Measurements from ENCODE around the gene NUDT17. TPM values are rescaled to one million over a fixed set of nuclear protein-coding genes. Genes with fewer than 3 reads are reported as not detected.
A peak's percentile ranks its signal among the peaks of the same experiment; 100 is the strongest.

NUDT17 gene
- total RNA-seq, 2 donors from 2014 or later, result 2.6 to 3.9 TPM

- peak overlapping the region; percentile 76 to 94 for H3K27ac Mint-ChIP-seq
- peak; percentile 80 to 87 for ATAC-seq
- peak in 1 of 2 donors; percentile 52 for DNase-seq (ENCODE audit: low spot score in 2 of 2)
- no peaks in the 10 kb centered on the region for H3K36me3 Mint-ChIP-seq
- H3K9me3 Mint-ChIP-seq, result no peaks in the 10 kb centered on the region
Observed at GRCh38 chr1:145871994-145872924, 26.8 kb downstream of the NUDT17 start.

GRCh38 chr1:145874646-145875045 is 29.2 kb downstream of the NUDT17 start:
- DNase-seq (ENCODE audit: low spot score in 2 of 2) (no peak), ATAC-seq (no peak)
- H3K36me3 Mint-ChIP-seq, result no peaks in the 10 kb centered on the region
- no peaks in the 10 kb centered on the region for H3K9me3 Mint-ChIP-seq
- H3K27ac Mint-ChIP-seq, result no peak overlapping the region

DNA sequence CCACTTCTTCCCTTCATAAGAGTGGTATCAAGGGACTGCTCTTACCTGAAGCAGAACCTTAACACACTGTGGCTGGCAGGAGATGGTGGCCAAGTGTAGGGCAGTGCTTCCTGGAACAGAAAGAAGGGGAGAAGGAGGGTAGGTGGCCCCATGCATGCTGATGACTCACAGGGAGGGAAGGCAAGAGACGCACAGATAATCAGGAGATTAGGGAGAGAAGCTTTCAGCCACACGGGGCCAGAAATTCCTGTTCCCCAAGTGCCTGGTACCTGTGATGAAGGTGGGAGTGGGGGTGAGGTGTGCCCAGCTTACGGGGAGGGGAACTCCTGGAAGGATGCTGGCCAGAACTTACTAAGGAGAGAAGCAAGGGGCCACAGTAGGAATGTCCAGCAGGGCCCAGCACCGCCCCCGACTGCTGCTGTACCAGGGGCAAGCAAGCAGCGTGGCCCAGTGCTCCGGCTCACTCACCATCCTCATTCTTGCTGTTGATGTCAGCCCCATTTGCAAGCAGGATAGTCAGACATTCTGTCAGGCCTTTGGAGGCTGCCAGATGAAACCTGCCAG is 32.6 kb downstream of the NUDT17 start:
- DNase-seq (ENCODE audit: low spot score in 2 of 2) (no peak), ATAC-seq (no peak)
- Mint-ChIP-seq H3K9me3 (no peaks in the 10 kb centered on the region), H3K27ac (no peak overlapping the region), H3K36me3 (no peaks in the 10 kb centered on the region)

DNA sequence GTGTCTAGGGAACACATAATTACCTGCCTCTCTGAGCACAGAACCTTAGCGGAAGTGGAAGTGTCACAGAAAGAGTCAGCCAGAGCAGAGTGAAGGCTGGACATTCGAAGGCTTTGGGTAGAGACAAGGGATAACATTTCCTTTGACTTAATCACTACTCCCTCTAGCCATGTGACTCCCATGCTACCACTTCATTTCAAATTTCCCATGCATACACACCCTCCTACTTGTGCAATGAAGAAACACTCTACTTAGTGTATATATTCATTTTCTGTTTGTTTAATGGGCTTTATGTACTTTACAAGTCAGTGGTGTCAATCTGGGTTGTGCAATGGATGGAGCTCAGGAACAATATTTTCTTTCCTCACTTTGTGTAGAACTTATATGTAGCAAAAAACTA is 33.3 kb downstream of the NUDT17 start:
- Mint-ChIP-seq H3K9me3 (no peaks in the 10 kb centered on the region), H3K36me3 (no peaks in the 10 kb centered on the region), H3K27ac (no peak overlapping the region)
- ATAC-seq (no peak), DNase-seq (ENCODE audit: low spot score in 2 of 2) (no peak)

DNA sequence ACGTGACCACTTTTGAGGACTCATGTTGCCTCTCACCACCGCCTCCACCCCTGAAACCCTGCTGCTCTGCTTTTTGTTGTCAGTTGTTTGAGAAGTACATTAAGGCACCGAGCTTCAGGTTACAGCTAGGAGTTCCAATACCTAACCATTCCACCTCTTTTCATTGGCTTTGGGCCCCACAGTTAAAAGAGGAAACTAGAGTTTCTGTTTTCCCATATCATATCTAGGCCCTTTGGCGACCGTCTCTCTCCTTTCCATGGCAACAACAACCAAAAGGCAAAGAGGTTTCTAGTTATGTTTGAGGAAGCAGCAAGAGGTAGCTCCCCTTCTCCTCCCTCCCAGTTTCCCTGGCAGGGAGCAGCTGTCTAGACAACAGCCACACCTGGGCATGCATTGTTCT is 34.3 kb downstream of the NUDT17 start:
- ATAC-seq (no peak), DNase-seq (ENCODE audit: low spot score in 2 of 2) (no peak)
- Mint-ChIP-seq H3K36me3 (no peaks in the 10 kb centered on the region), H3K9me3 (no peaks in the 10 kb centered on the region), H3K27ac (no peak overlapping the region)

GRCh38 chr1:145884675-145885074 is 39.2 kb downstream of the NUDT17 start:
- DNase-seq (ENCODE audit: low spot score in 2 of 2), result no peak
- no peak for ATAC-seq
- no peaks in the 10 kb centered on the region for H3K36me3 Mint-ChIP-seq
- no peaks in the 10 kb centered on the region for H3K9me3 Mint-ChIP-seq
- H3K27ac Mint-ChIP-seq, result no peak overlapping the region

- Mint-ChIP-seq H3K36me3 (no peaks in the 10 kb centered on the region), H3K27ac (no peak within 1 kb of the TSS), H3K9me3 (no peaks in the 10 kb centered on the region)
- peak; percentile 99 for ATAC-seq
- peak; percentile 78 to 85 for DNase-seq (ENCODE audit: low spot score in 2 of 2)
Observed at GRCh38 chr1:145885738-145886287, 40.4 kb downstream of the NUDT17 start, which contains the start of gene ANKRD35. Gene ANKRD35 (minus strand): TSS chr1:145885866. CDS start chr1:145885758, 108 bp downstream.

DNA sequence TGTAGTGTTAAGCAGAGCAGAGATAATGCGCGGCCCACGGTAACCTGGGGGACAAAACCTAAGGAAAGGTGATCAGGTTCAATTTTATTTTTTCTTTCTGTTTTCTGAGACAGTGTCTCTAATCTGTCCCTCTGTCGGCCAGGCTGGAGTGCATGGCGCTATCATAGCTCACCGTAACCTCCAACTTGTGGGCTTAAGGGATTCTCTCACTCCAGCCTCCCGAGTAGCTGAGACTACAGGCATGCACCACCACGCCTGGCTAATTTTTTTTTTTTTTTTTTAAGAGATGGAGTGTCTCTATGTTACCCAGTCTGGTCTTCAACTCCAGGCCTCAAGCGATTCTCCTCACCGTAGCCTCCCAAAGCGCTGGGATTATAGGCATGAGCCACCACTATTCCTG is 41.0 kb downstream of the NUDT17 start:
- DNase-seq (ENCODE audit: low spot score in 2 of 2) (no peak), ATAC-seq (no peak)
- no peaks in the 10 kb centered on the region for H3K9me3 Mint-ChIP-seq
- no peaks in the 10 kb centered on the region for H3K36me3 Mint-ChIP-seq
- no peak overlapping the region for H3K27ac Mint-ChIP-seq

GRCh38 chr1:145886816-145887215 is 41.4 kb downstream of the NUDT17 start:
- no peak for ATAC-seq
- Mint-ChIP-seq H3K9me3 (no peaks in the 10 kb centered on the region), H3K36me3 (no peaks in the 10 kb centered on the region), H3K27ac (no peak overlapping the region)
- DNase-seq (ENCODE audit: low spot score in 2 of 2), result no peak

DNA sequence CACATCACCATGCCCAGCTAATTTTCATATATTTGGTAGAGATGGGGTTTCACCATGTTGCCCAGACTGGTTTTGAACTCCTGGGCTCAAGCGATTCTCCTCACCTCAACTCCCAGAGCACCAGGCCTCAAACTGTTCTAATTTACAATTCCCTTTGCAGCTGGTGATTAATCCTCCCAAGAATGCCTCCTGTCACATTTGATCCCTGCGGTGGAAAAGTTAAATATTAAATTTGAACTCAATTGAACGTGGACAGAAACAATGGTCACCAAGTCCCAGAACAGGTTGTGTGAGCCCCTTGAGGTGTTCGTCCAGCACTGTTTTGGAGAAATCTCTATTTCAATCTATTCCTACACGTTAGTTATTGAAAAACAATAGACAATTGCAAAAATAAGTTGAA is 42.2 kb downstream of the NUDT17 start:
- no peak overlapping the region for H3K27ac Mint-ChIP-seq
- no peak for DNase-seq (ENCODE audit: low spot score in 2 of 2)
- H3K36me3 Mint-ChIP-seq, result no peaks in the 10 kb centered on the region
- no peak for ATAC-seq
- H3K9me3 Mint-ChIP-seq, result no peaks in the 10 kb centered on the region

GRCh38 chr1:145889722-145890121 is 44.3 kb downstream of the NUDT17 start:
- DNase-seq (ENCODE audit: low spot score in 2 of 2), result no peak
- Mint-ChIP-seq H3K9me3 (no peaks in the 10 kb centered on the region), H3K36me3 (no peaks in the 10 kb centered on the region), H3K27ac (no peak overlapping the region)
- no peak for ATAC-seq

DNA sequence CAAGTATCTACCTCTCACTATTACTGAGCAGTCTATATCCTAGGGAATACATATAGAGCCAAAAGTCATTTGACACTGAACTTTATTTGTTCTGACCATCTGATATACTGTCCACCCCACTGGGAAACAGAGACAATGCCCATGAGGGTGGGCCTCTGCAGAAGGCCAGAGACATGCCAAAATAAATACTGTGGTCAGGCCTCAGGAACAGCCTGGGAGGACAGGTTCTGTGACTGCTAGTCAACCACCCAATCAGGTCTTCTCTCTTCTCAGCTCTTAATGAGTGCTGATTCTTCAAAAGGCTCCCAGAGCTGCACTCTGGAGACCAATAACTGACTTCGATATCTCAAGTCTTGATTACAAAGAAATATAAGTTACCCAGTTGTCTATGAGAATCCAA is 45.7 kb downstream of the NUDT17 start:
- DNase-seq (ENCODE audit: low spot score in 2 of 2), result no peak
- ATAC-seq, result no peak
- Mint-ChIP-seq H3K9me3 (no peaks in the 10 kb centered on the region), H3K36me3 (no peaks in the 10 kb centered on the region), H3K27ac (no peak overlapping the region)

GRCh38 chr1:145891587-145892485 is 46.4 kb downstream of the NUDT17 start:
- H3K36me3 Mint-ChIP-seq, result no peaks in the 10 kb centered on the region
- peak; percentile 76 to 81 for ATAC-seq
- DNase-seq (ENCODE audit: low spot score in 2 of 2), result peak in 1 of 2 donors; percentile 59
- H3K9me3 Mint-ChIP-seq, result no peaks in the 10 kb centered on the region
- no peak overlapping the region for H3K27ac Mint-ChIP-seq

DNA sequence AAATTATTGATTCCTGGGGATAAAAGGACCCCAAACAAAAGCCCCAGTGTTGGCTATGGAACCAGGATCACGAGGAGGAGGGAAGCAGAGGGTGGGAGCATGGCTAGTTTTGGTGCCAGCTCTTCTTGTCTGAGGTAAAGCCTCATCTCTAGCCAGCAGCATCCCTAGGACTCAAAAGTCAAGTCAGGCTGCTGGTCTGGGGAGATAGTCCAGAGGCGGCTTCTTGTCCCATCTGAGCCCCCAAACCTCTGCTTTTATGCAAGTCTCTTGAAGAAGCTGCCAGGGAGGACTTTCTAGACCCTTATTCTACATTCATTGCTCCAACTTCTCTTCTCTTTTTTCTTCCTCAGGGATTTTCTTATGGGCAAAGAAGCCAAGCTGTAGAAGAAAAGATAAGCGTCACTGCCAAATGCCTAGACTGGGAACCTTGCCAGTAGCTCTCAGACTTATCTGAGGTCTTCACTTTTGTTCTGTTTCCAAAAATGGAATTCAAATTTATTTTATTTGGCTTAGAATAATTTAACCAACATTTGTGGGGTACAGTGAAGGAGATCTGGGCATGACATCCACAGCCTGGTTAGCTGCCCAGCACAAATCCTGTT is 47.2 kb downstream of the NUDT17 start:
- no peak for DNase-seq (ENCODE audit: low spot score in 2 of 2)
- Mint-ChIP-seq H3K36me3 (no peaks in the 10 kb centered on the region), H3K9me3 (no peaks in the 10 kb centered on the region), H3K27ac (no peak overlapping the region)
- ATAC-seq, result no peak

- Mint-ChIP-seq H3K27ac (no peak overlapping the region), H3K36me3 (no peaks in the 10 kb centered on the region), H3K9me3 (no peaks in the 10 kb centered on the region)
- DNase-seq (ENCODE audit: low spot score in 2 of 2) (no peak), ATAC-seq (no peak)
Observed at GRCh38 chr1:145893306-145894055, 48.1 kb downstream of the NUDT17 start.

- Mint-ChIP-seq H3K9me3 (no peaks in the 10 kb centered on the region), H3K36me3 (no peaks in the 10 kb centered on the region), H3K27ac (no peak overlapping the region)
- peak in 1 of 2 donors; percentile 20 for DNase-seq (ENCODE audit: low spot score in 2 of 2)
- no peak for ATAC-seq
Observed at GRCh38 chr1:145895471-145895870, 50.0 kb downstream of the NUDT17 start.

Measured in activated naive CD4-positive, alpha-beta T cell treated with anti-CD3 and anti-CD28 coated beads, Interleukin-2, amount 50 U/mL, for 72 hours (primary cell).